ENCODE results near the gene TACSTD2.
"Not testable (repeated sequence)": the region's sequence is repeated elsewhere in the genome, so short reads cannot be mapped to it uniquely, and the experiment has no call there.

Gene TACSTD2

DNA sequence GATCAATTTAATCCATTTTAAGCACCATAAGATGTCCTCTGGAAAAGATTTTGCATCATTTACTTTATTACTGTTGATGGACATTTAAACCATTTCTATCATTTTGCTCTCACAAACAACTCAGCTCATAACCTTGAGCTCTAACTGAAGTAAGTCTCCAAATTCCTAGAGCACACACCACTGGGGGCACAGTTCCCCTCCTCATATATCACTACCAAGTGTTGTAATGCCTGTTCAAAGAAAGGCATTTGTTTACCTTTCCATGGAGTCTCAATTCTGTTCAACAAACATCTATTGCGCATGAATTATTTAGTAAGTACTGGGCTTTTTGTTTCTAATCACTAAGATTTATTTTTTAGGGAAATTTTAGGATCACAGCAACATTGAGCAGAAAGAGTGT lies 21.7 kb downstream of the TACSTD2 start:
- DNase-seq: no peak

DNA sequence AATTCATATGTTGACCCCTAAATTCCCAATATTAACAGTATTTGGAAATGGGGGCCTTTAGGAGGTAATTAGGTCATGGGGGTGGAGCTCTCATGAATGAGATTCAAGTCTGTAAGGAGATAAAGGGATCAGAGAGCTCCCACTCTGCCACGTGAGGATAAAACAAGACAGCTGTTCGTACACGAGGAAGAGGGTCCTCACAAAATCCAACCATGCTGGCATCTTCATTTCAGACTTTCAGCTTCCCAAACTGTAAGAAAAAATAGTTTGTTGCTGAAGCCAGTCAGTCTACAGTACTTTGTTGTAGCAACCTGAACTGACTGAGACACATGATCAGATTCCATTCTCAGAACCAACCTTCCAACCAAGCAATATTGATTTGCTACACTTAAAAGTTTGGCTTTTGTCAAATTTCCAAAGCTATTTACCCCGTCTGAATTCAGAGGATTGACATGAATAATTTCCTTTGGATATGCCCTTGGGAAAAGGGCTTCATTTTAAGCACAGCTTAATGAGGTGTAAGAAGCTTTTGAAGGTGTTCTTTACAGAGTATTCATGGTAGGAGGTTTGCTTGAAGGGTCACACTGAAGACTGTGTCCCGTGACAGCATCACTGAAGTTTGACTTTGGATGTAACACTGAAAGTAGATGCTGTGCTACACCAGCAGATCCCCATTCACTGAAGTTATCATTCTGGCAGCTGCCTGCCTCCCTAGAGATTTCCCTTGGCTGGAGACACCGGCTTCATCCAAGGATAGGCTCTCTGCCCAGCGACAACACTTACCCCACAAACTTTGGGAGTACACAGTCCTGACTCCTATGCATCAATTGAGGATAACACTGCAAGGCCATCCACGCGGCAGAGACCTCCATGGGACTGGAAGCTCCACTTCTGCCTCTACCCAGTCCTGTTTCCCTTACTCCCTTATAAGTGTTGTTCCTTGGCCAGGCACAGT lies 25.6 kb downstream of the TACSTD2 start:
- DNase-seq: no peak

DNA sequence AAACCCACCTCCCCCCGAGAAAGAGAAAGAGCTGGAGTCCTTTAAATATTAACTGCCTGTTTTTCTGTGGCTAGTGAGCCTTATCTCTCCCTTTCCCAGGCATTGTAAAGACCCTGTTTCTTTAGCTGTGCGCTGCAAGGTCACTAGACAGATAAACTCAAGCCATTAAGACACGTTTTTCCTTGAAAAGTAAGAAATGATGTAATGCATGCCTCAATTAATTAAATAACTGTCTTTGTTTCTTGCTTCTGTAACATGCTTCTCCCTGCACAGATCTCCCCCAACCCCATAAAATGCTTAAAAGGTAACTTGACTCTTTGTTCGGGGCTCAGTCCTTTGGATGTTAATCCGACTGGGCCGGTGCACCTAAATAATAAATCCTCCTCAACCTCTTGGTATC lies 27.8 kb downstream of the TACSTD2 start:
- not testable (repeated sequence) for DNase-seq

DNA sequence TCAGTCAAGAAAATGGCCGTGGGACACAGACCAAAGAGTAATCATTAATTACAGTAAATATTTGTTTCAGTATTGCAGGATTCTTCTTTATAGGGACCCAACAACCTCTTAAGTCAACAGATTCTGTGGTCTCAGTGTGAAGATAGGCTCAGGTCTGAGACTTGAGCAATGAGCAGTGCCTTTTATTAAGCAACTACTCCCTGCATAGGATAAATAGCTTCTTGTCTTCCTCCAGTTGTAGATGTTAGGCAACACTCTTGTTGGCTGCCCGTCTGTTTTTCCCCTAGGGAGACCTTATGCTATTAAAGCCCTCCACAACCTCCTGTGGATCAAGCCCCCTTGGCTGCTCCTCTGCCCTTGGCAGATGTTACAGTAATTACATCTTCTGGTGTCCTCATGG lies 28.7 kb downstream of the TACSTD2 start:
- no peak for DNase-seq

DNA sequence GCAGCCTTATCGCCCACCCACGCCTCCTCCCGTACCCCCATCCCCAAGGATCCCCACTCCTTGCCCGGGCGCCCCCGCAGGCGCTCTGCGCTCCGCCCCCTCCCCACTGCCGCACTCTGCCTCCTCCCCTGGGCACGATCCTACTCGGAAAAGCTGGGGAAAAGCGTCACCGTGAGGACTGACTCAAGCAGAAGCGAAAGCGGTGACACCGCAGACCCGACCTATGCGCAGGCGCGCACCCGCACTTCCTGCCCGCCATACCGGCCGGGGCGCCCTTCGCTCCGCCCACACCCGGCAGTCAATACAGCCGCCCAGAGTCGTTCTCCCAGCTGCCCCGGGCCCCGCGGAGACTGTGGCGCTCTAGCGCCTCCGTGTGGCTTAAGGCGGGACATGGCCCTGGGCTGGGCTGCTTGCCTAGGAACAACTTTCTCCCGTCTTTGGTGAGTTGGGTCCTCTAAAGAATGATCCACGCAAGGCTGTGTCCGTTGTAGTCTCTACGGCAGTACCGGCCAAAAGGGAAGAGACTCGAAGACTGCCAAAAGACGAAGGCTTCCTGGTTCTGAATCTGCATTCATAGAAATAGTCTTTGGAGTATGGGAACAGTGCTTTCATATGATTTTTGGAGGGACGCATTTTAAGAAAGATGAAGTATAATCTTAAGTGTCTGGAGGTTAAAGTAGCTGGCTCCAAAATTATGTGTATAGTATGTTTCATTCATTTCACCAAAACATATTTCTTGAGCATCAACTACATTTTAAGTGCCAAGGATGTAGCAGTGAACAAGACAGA lies 30.3 kb downstream of the TACSTD2 start, which contains the start of gene OMA1:
OMA1 (minus strand) TSS at position 207 of the 789 bp plus-strand sequence. CDS start 7,432 bp downstream, outside the sequence.
- peak; percentile 96 to 97 for DNase-seq

DNA sequence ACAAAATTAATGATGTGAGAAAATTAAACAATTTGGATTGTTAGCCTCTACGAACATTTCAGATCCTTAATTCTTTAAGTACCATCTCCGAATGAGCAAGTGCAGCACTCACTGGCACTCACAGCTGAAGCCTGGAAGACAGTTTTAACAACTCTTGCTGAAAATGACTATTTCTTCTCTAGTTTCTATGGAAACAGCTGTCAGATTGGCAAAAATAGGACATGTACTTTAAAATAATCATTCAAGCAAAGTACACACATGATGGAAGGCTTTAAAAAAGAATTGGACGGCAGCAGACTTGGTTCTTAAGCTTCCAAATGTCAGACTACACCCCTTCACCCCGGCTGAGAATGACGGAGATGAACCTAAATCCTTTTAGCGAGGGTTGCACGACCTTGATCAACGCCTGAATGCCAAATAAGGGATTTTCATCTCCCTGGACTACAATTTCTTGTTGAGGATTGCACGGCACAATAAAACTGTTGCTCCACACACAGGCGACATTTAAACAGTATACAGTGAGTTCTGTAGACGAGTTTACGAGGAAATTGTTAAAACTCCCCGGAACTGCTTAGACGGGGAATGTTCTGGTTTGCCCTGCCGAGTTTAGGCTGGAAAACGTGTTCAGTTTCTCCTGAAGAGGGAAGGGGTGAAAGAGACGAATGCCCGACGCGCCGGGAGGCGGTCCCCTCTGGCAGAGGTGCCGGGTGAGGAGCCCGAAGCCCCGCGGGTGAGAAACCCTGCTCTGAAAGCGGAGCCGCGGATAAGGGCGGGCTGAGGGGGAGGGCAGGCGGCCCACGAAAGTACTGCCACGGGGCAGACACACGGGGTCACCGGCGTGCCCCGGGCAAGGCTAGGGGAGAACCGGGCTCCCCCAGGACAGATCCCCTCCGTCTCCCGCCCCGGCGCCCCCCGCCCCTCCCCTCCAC lies 31.2 kb downstream of the TACSTD2 start:
- peak; percentile 70 to 78 for DNase-seq

DNA sequence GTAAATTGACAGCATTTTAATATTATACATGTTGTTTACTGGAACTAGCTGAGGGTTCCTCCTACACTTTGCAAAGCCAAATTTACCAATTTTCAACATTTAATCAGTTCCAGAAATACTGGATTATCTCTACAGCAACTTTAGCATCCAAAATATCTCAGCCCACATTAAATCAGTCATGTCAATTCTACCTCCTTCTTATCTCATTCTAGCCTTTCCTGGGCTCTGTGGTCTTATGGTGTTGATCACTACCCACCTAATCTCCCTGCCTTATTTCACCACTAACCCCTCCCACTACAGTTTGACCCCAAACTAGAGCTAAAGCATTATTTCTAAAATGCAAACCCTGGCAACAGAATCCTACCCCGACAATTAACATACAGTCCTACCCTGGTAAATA lies 33.8 kb downstream of the TACSTD2 start:
- DNase-seq: no peak

DNA sequence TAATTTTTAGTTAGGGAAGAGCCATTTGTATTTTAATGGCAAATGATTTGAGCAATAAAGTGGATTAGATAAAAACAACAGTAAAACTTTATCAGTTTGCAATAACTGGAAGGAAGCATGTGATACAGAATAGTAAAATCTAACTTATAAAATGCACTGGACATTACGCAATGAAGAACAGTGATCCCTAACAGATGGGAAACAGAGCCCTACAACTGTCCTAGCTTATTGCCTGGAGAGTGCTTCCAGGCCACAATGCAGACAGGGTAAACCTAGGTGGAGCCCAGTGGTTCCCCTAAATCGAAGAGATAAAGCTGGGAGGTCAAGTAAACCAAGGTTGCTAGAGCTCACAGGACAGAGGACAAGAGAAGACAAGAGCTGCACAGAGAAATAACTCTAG lies 37.5 kb downstream of the TACSTD2 start:
- no peak for DNase-seq

DNA sequence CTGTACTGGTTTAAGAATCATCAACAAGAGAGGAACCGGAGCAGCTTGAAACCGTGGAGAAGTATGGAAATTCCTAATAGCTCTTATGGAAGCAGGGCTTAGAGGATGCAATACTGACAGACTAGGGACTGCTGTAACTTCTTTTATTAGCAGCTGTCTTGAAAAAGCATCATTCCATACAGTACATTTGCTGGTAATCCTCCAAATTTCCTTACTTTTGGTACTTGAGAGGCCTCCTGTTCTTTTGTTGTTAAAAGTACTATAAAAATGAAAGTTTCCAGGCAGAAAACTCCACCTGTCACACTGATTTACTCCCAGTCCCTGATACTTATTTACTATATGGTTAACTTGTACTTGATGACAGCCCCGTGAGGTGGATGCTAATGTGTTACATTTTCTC lies 38.2 kb downstream of the TACSTD2 start:
- DNase-seq: no peak

DNA sequence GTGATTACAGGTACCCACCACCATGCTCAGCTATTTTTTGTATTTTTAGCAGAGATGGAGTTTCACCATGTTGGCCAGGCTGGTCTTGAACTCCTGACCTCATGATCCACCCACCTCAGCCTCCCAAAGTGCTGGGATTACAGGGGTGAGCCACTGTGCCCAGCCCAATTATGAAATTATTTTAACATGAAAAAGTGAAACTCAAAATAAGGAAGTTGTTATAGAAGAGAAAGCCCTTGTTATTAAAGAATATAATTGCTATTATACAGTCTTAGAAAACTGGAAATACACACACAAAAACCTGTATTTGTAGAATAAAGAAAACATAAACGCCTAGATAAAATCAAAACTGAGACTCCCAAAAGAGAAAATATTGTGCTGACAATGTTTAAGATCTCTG lies 45.2 kb downstream of the TACSTD2 start:
- DNase-seq: not testable (repeated sequence)

DNA sequence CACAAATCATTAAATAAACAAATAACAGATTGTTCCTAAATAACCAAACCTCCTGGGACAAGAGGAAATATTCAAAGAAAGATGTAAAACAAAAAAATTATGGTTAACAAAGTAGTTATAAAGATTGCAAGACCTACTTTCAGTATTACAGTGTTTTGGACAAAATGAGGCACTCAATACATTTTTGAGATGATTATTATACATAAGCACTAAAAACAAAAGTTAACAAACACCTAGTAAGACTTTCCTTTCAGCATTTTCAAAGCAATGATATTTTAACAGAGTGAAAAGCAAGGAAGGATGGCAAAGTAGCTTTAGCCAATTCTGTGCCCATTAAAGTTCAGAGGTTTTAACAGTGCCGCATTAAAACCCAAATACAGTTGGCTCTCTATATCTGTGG lies 47.8 kb downstream of the TACSTD2 start:
- DNase-seq: no peak

DNA sequence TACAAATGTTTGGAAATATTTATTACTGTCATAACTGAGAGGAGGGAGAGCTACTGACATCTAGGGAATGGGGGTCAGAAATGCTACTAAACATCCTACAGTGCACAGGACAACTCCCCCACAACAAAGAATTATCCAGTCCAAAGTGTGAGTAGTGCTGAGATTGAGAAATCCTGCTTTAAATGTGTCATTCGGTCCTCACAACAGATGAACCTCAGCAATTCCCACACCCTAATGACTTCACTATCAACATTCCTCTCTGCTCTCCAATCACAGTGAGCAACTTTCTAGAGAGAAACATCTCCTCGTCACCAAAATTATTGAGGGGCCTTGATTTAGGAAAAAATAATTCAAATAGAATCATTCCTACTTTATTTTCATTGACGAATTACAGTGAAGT lies 48.5 kb downstream of the TACSTD2 start:
- DNase-seq: no peak

Data from activated CD4-positive, alpha-beta T cell treated with anti-CD3 and anti-CD28 coated beads, Interleukin-2, amount 50 U/mL, for 4 hours (primary cell).